DMS153 treated with DMSO at 0.1 percent for 48 hours (cell line): ENCODE results near the gene RXFP1.
A peak's percentile ranks its signal among the peaks of the same experiment; 100 is the strongest.

ENCODE experiments used
- DNase-seq: peaks from one replicate; lab custom pipeline; 2025; ENCODE audit not compliant: unreplicated experiment; lab: John Stamatoyannopoulos, UW

RXFP1 gene

DNA sequence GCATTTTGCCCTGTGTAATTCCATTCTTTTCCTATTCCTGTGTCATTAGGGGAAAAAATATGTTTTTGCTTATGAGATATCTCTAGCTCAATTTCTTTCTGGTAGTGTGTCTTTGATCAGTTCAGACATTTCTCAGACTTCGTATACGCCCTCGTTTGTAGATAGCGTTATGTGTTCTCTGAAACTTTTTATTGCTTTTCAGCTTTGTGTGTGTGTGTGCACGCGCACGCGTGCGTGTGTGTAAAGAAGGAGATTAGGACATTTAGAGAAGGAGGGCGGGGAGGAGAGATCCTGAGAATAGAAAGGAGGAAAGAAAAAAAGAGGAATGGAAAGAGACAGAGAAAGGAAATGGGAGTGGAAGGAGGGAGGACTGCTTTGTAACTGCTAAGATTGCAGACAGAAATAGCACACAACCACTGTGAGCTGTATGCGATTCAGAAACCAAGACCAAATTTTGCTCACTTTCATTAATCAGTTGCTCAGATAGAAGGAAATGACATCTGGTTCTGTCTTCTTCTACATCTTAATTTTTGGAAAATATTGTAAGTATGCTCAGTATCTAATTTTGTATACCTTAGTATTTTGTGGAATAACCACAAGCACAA, at the start of gene RXFP1:
RXFP1 (plus strand) TSS at position 399 of the 605 bp plus-strand sequence; CDS start at position 494, 95 bp downstream.
- no peak for DNase-seq

DNA sequence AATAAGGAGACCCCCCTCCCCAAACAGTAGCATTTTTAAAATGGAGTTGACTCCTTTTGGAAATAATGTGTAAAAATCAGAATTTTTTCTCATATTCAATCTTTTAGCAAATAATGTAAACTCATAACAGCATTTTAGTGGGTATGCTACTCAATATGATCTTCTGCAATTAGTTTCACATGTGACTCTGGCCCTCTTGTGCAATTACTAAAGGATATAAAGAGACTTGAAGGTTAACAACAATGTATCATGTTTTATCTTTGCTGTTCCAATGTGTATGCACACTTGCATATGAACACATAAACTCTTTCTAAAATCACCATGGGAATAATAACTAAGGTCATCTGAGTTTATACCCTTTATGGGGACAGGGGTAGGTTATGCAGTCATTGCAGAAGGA, 39.9 kb upstream of the RXFP1 start:
- DNase-seq, result no peak

GRCh38 chr4:158484173-158484885, 37.4 kb upstream of the RXFP1 start:
- DNase-seq, result no peak

GRCh38 chr4:158490629-158491028, 31.1 kb upstream of the RXFP1 start:
- DNase-seq, result no peak

DNA sequence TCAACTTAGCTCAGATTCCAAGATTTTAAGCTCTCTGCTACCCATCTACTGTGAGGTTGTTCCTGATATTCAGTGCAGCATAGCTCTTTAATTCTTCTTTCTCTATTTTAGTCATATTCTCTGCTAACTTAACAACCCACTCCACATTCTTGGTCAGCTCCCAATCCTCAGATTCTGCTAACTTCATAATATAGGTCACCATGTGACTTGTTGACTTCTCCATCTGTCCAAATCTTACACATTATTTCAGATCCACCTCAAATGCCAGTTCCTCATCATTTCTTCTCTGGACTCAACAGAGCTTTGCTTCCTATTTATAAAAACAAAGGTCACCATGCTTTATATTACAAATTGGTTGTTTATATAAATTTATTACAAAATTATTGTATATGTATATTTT, 29.3 kb upstream of the RXFP1 start:
- DNase-seq, result no peak

GRCh38 chr4:158496030-158496741, 25.5 kb upstream of the RXFP1 start:
- DNase-seq, result no peak

GRCh38 chr4:158500054-158500453, 21.6 kb upstream of the RXFP1 start:
- DNase-seq, result no peak

DNA sequence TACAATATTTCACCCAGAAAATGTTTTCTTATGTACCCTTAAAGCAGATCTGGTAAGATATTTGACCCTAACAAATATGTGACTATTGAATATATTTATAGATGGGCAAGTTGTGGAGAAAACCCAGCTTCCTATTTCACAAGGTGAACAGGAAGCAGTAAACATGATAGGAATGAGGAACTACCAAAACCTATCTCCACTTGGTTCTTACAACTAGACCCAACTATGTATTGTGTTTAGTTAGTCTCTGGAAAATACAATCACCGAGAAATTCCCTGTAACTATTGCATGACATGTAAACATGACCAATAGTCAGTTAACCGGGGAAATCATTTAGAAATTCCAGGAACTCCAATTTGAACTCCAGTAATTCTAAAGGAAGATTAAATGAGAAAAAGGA, 8.4 kb upstream of the RXFP1 start:
- no peak for DNase-seq

- peak; percentile 59 for DNase-seq
Observed at GRCh38 chr4:158519226-158519625, 2.5 kb upstream of the RXFP1 start.

- DNase-seq, result no peak
Observed at GRCh38 chr4:158523990-158524535, 2.4 kb downstream of the RXFP1 start.

- no peak for DNase-seq
Observed at GRCh38 chr4:158527516-158527915, 5.8 kb downstream of the RXFP1 start.

DNA sequence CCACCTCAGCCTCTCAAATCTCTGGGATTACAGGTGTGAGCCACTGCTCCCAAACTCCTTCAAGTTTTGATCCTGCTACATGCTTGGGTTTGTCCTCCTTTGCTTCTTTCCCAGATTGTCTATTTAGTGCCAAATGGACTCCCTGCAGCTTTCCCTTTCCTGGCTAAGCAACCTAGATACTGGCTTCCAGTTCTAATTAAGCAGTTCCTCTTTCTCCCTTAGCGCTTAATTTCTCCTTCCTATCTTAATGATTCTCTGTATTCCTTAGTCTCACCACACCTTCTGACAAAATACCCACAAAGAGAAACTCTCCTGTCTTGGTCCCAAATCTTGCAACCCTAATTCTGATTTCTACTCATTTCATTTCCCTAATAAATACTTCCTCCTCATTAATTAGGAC, 7.8 kb downstream of the RXFP1 start:
- DNase-seq, result no peak

DNA sequence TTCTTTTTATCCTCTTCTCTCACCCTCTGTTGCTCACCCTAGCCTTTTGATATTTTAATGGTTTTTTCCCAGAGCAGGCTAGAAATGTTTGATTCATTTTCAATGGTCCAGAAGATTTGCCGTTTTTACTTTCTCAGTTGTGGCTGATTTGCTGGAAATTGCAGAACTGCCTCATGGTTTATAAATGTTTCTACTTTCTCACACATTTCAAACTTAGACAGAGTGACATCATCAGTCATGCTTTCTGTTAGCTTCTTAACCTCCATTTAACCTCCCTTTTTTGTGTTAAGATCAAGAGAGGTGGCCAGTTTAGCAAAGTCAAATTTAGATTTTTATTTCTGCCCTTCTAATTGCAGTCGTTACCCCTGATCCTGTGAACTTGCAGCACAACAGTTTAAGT, 8.7 kb downstream of the RXFP1 start:
- no peak for DNase-seq

DNA sequence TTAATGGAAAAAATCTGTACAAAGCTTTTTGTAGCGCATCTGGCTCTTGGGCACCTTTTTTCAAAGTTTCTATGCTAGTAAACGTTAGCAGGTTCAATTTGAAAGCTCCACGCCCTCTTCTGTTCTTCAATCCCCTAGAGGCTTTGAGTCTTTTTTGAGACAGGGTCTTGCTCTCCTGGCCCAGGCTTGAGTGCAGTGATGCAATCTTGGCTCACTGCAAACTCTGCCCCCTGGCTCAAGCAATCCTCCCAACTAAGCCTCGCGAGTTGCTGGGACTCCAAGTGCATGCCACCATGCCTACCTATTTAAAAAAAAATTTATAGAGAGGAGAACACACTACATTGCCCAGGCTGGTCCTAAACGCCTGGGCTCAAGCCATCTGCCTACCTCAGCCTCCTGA, 9.2 kb downstream of the RXFP1 start:
- DNase-seq, result no peak

GRCh38 chr4:158532556-158533231, 11.0 kb downstream of the RXFP1 start:
- DNase-seq, result no peak

- no peak for DNase-seq
Observed at GRCh38 chr4:158534727-158535126, 13.0 kb downstream of the RXFP1 start.

- DNase-seq, result no peak
Observed at GRCh38 chr4:158535130-158535614, 13.5 kb downstream of the RXFP1 start.

DNA sequence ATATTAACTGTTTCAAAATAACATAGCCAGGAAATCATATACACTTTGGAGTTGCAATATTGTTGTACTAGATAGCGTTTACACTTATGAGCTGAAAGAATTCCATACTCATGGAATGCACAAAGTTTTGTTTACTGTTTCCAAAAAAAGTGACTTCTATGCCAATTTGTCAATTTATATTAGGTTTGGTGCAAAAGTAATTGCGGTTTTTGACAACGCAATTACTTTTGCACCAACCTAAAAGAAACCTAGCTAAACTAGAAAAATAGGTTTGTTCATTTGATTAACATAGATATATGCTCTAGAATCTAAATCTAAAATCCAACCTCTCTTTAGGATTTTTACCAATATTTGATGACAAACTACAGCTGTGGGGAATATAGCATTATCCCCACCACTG, 15.2 kb downstream of the RXFP1 start:
- no peak for DNase-seq

DNA sequence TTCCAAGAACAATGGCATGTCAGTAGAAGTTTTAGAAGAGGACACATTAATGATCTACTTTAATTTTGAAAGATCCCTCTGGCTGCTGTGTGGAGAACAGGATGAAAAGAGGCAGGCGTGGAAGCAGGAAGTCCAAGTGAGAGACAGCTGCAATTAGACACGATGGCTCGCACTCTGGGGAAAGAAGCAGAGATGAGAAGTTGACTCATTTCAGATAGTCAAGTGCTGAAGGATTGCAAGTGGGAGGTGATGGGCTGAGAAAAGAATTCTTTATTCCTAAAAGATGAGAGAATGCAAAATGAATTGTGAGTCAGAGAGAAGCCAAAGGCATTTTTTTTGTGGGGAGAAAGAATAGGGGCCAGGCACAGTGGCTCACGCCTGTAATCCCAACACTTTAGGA, 16.5 kb downstream of the RXFP1 start:
- DNase-seq, result no peak

GRCh38 chr4:158538911-158539310, 17.2 kb downstream of the RXFP1 start:
- no peak for DNase-seq
